A549 (cell line): ENCODE data around the gene NSD1. TPM values are rescaled to one million over a fixed set of nuclear protein-coding genes. Genes with fewer than 3 reads are reported as not detected.

Experiments used
- ATAC-seq, 2 experiments: fragments of 200-7000 bp in 1 of 2; fragments of >200 bp in 1 of 2; cut with Nextera tagmentation in 1 of 2; cut with Tn5 transposase in 1 of 2; 3 replicates each; pipeline versions ENCODE4 v1.8.0 to v1.9.1; 2018 to 2020; ENCODE audit warnings: mild to moderate bottlenecking in 1 of 2, moderate library complexity in 1 of 2
- CTCF ChIA-PET: fragments of 300-600 bp; sonication (Branson Sonifier 250); formaldehyde crosslinking; extraction: SDS; loops from one replicate; lab custom pipeline; 2021; ENCODE audit warnings: antibody characterized with exemption, inconsistent platforms; lab: Yijun Ruan, JAX
- POLR2A ChIA-PET: fragments of 350-600 bp; formaldehyde crosslinking; extraction: SDS; loops from one replicate; lab custom pipeline; 2021; ENCODE audit warnings: antibody characterized with exemption, inconsistent platforms; lab: Yijun Ruan, JAX
- DNase-seq, 2 experiments: peaks; one replicate each; pipeline versions ENCODE4 v3.0.0 to v3.0.0-alpha.2; 2011 to 2016; ENCODE audit warnings: low read depth in 1 of 2, low spot score in 1 of 2
- FAIRE-seq: peaks from 2 replicates; lab custom pipeline; 2011; peaks lifted over from hg19 to GRCh38; lab: Jason Lieb, UNC
- H3K27ac ChIP-seq, 2 experiments: fragments of >200 bp; sonication (Bioruptor Twin); formaldehyde crosslinking; 3 replicates each; pipeline ENCODE4 v1.5.1; 2016 to 2017
- H3K4me1 ChIP-seq: fragments of >200 bp; sonication (Bioruptor Twin); formaldehyde crosslinking; 3 replicates; pipeline ENCODE4 v1.6.1; 2016
- H3K4me2 ChIP-seq: fragments of >200 bp; sonication (Bioruptor Twin); formaldehyde crosslinking; 3 replicates; pipeline ENCODE4 v1.6.1; 2016
- H3K4me3 ChIP-seq: fragments of >200 bp; sonication (Bioruptor Twin); formaldehyde crosslinking; 3 replicates; pipeline ENCODE4 v1.5.1; 2016
- H3K9me3 ChIP-seq: fragments of >200 bp; sonication (Bioruptor Twin); formaldehyde crosslinking; 3 replicates; pipeline ENCODE4 v1.6.1; 2016
- ATOH8 ChIP-seq: fragments of 250-450 bp; sonication (Bioruptor Pico); IDR thresholded peaks from 2 replicates; pipeline ENCODE4 v1.5.0; 2020; ENCODE audit warnings: low read depth, mild to moderate bottlenecking, moderate library complexity
- CBX8 ChIP-seq: fragments of 200-600 bp; sonication (generic); IDR thresholded peaks from 2 replicates; pipeline ENCODE4 v1.6.1; 2016
- CEBPB ChIP-seq, 2 experiments: fragments of >200 bp in 1 of 2; sonication (Bioruptor Twin) in 1 of 2; formaldehyde crosslinking in 1 of 2; IDR thresholded peaks; 2 replicates each; pipeline ENCODE4 v1.6.1; 2012 to 2016
- EHF ChIP-seq: fragments of 250-450 bp; sonication (Bioruptor Pico); IDR thresholded peaks from 2 replicates; pipeline ENCODE4 v1.5.0; 2020; ENCODE audit warnings: mild to moderate bottlenecking
- EHMT2 ChIP-seq: fragments of 200-600 bp; sonication (generic); IDR thresholded peaks from 2 replicates; pipeline ENCODE4 v1.6.1; 2016; ENCODE audit warnings: antibody characterized with exemption, low read depth, mild to moderate bottlenecking, moderate library complexity
- ESRRA ChIP-seq: fragments of 150-350 bp; IDR thresholded peaks from 2 replicates; pipeline ENCODE4 v1.6.1; 2014; ENCODE audit warnings: mild to moderate bottlenecking, low read length, borderline replicate concordance
- FOSL2 ChIP-seq, 2 experiments: fragments of 450-650 bp in 1 of 2; fragments of >200 bp in 1 of 2; sonication (Bioruptor Twin) in 1 of 2; formaldehyde crosslinking; IDR thresholded peaks; 2 replicates each; pipeline versions ENCODE4 v1.5.0 to v1.6.1; 2016 to 2020; ENCODE audit warnings: mild to moderate bottlenecking in 1 of 2, moderate library complexity in 1 of 2
- FOXS1 ChIP-seq: fragments of 250-450 bp; sonication (Bioruptor Pico); IDR thresholded peaks from 2 replicates; pipeline ENCODE4 v1.5.0; 2020; ENCODE audit warnings: mild to moderate bottlenecking, moderate library complexity
- GATA3 ChIP-seq: IDR thresholded peaks from 2 replicates; pipeline ENCODE4 v1.6.1; 2012; ENCODE audit warnings: borderline replicate concordance
- HMGXB4 ChIP-seq: fragments of 250-450 bp; sonication (Bioruptor Pico); IDR thresholded peaks from 2 replicates; pipeline ENCODE4 v1.5.0; 2021; ENCODE audit warnings: mild to moderate bottlenecking, moderate library complexity, borderline replicate concordance
- MAX ChIP-seq: IDR thresholded peaks from 2 replicates; pipeline ENCODE4 v1.6.1; 2012
- MYC ChIP-seq: IDR thresholded peaks from 2 replicates; pipeline ENCODE4 v1.6.1; 2012; ENCODE audit warnings: mild to moderate bottlenecking, inconsistent platforms, low read length, improper control_type of control experiment, borderline replicate concordance
- POLR2A ChIP-seq: IDR thresholded peaks from 2 replicates; pipeline ENCODE4 v1.6.1; 2012; ENCODE audit warnings: mild to moderate bottlenecking, low read length
- RFX5 ChIP-seq: fragments of 450-650 bp; IDR thresholded peaks from 2 replicates; pipeline ENCODE4 v1.7.1; 2014; ENCODE audit warnings: antibody characterized with exemption, mild to moderate bottlenecking, moderate library complexity
- TFCP2L1 ChIP-seq: fragments of 250-450 bp; sonication (Bioruptor Pico); IDR thresholded peaks from 2 replicates; pipeline ENCODE4 v1.5.0; 2021; ENCODE audit warnings: mild to moderate bottlenecking
- USF2 ChIP-seq: fragments of 450-650 bp; IDR thresholded peaks from 2 replicates; pipeline ENCODE4 v1.6.1; 2014; ENCODE audit warnings: antibody characterized with exemption
- ZFP36 ChIP-seq: fragments of 450-650 bp; IDR thresholded peaks from 2 replicates; pipeline ENCODE4 v1.6.1; 2014; ENCODE audit warnings: borderline replicate concordance; ENCODE audit not compliant: partially characterized antibody
- ZNF302 ChIP-seq: fragments of 250-450 bp; sonication (Bioruptor Pico); IDR thresholded peaks from 2 replicates; pipeline ENCODE4 v1.9.0; 2021; ENCODE audit warnings: inconsistent platforms, mild to moderate bottlenecking, moderate library complexity
- ZSCAN20 ChIP-seq: fragments of 250-450 bp; sonication (Bioruptor Pico); IDR thresholded peaks from 2 replicates; pipeline ENCODE4 v1.8.0; 2022; ENCODE audit warnings: mild to moderate bottlenecking, moderate library complexity
- WGBS: methylation state at CpG from one replicate; pipeline ENCODE4 v1.1.6; 2017; ENCODE audit errors: missing lambda C conversion rate; 5-methylcytosine and 5-hydroxymethylcytosine counted together
- polyA plus RNA-seq, 4 experiments: library from polyadenylated mRNA; depleted of rRNA in 3 of 4; stranded (reverse); fragments of >200 nt; fragmentation: RNase III in 1 of 4; extraction: RNeasy Plus Mini Kit Qiagen cat#74134 plus additional on column Dnase treatment in 1 of 4; gene quantifications; 2 replicates in 3 of 4; 3 replicates in 1 of 4; pipeline ENCODE4 v1.2.3, GENCODE V29; 2011 to 2017

NSD1 gene
- polyA plus RNA-seq, 2 of the 4 experiments (the other 2 are of a cell fraction), result 16.3 to 38.2 TPM

- DNase-seq, result no peak
- TF ChIP-seq EHF (CRISPR knock-in tag) (no peak), HMGXB4 (CRISPR knock-in tag) (no peak), GATA3 (peak; percentile 23; the same call in 1 of the 2 replicates), ESRRA (no peak), CEBPB (IDR thresholded peaks at IDR 0.05) (peak in 1 of 2 experiments; percentile 74; a peak in 2 of 4 replicates), ZFP36 (no peak), FOXS1 (CRISPR knock-in tag) (no peak), ZNF302 (no peak), USF2 (no peak), EHMT2 (no peak), MAX (no peak), POLR2A (no peak), CBX8 (no peak), ZSCAN20 (CRISPR knock-in tag) (no peak), ATOH8 (no peak), MYC (no peak), FOSL2 (IDR thresholded peaks at IDR 0.05) (no peak), FOSL2 (CRISPR knock-in tag; IDR thresholded peaks at IDR 0.05) (peak; percentile 19; the same call in 1 of the 2 replicates), RFX5 (no peak)
- TF ChIP-seq, all 56 proteins: peak for 3
- H3K27ac ChIP-seq, result peak overlapping the region; percentile 70 to 85
- peak overlapping the region; percentile 75 for H3K4me2 ChIP-seq
- H3K9me3 ChIP-seq, result no peaks in the 10 kb centered on the region
- ChIA-PET CTCF (interaction anchor here (3.3 to 3.4 kb wide), 2 partner anchors 16 to 77 kb away, joined by 12 to 14 read pairs; no protein-coding TSS in a partner anchor), POLR2A (no interaction called here)
- peak; percentile 32 for FAIRE-seq
- 11% methylated on average over 1 of the region's 1 CpG for WGBS
- H3K4me1 ChIP-seq, result peaks cover 43% of the 10 kb centered on the region
- peak; percentile 30 to 60; a peak in 3 of 6 replicates for ATAC-seq
- H3K4me3 ChIP-seq, result no peak overlapping the region
Measured at GRCh38 chr5:177325868-177326381, 192.4 kb downstream of the NSD1 start.

- TF ChIP-seq MAX (peak; percentile 30; the same call in 1 of the 2 replicates), TFCP2L1 (no peak), CBX8 (no peak)
- H3K27ac ChIP-seq, result peak overlapping the region; percentile 41 to 81
- no peak overlapping the region for H3K4me3 ChIP-seq
- DNase-seq, result no peak
- POLR2A ChIA-PET, result no interaction called here
- peak overlapping the region; percentile 58 for H3K4me2 ChIP-seq
- WGBS, result 72% methylated on average over 18 of the region's 28 CpGs
- FAIRE-seq, result no peak
- CTCF ChIA-PET, result interaction anchor here (0.7 to 3.4 kb wide), 13 partner anchors 8 to 323 kb away, joined by 3 to 21 read pairs (median 4); no protein-coding TSS in a partner anchor
- H3K4me1 ChIP-seq, result peaks cover 43% of the 10 kb centered on the region
- H3K9me3 ChIP-seq, result no peaks in the 10 kb centered on the region
- peak; percentile 28 to 57; a peak in 5 of 6 replicates for ATAC-seq
Measured at GRCh38 chr5:177327539-177328522, 194.3 kb downstream of the NSD1 start.
